ACC112 (cell line): ENCODE measurements around the gene CSNK2A1.

ENCODE experiments used
- H2AFZ ChIP-seq: fragments of 200-600 bp; sonication (generic); one replicate; pipeline ENCODE4 v1.6.0; 2017; ENCODE audit warnings: antibody characterized with exemption, low read length; ENCODE audit not compliant: unreplicated experiment
- H3K27ac ChIP-seq: fragments of 200-600 bp; sonication (generic); 2 replicates; pipeline ENCODE4 v1.5.1; 2014; ENCODE audit warnings: low read depth, mild to moderate bottlenecking, antibody characterized with exemption, low read length, moderate library complexity
- H3K27me3 ChIP-seq: fragments of 200-600 bp; sonication (generic); 2 replicates; pipeline ENCODE4 v1.6.1; 2014; ENCODE audit warnings: mild to moderate bottlenecking, antibody characterized with exemption, low read length, moderate library complexity, mixed read lengths; ENCODE audit not compliant: insufficient read depth
- H3K36me3 ChIP-seq: fragments of 200-600 bp; sonication (generic); 2 replicates; pipeline ENCODE4 v1.6.1; 2016; ENCODE audit warnings: mild to moderate bottlenecking, antibody characterized with exemption, low read length, moderate library complexity, mixed read lengths; ENCODE audit not compliant: insufficient read depth
- H3K4me1 ChIP-seq: fragments of 200-600 bp; sonication (generic); one replicate; pipeline ENCODE4 v1.6.1; 2016; ENCODE audit warnings: low read length, mixed read lengths; ENCODE audit not compliant: insufficient read depth, unreplicated experiment, control insufficient read depth
- H3K4me3 ChIP-seq: fragments of 200-600 bp; sonication (generic); 2 replicates; pipeline ENCODE4 v1.5.1; 2014; ENCODE audit warnings: mild to moderate bottlenecking, low read depth, low read length
- H3K79me2 ChIP-seq: fragments of 200-600 bp; sonication (generic); one replicate; pipeline ENCODE4 v1.6.0; 2016; ENCODE audit warnings: low read length; ENCODE audit not compliant: control insufficient read depth, unreplicated experiment, insufficient read depth

The CSNK2A1 gene

GRCh38 chr20:532530-532929 is 11.1 kb downstream of the CSNK2A1 start:
- no peak overlapping the region for H3K27ac ChIP-seq

GRCh38 chr20:531608-532007 is 12.0 kb downstream of the CSNK2A1 start:
- H3K79me2 ChIP-seq, result peaks cover 96% of the 10 kb centered on the region
- peaks cover 34% of the 10 kb centered on the region for H3K4me1 ChIP-seq
- H3K27me3 ChIP-seq, result no peaks in the 10 kb centered on the region
- no peak overlapping the region for H3K4me3 ChIP-seq
- no peak overlapping the region for H3K27ac ChIP-seq
- peaks cover 16% of the 10 kb centered on the region for H3K36me3 ChIP-seq
- no peak overlapping the region for H2AFZ ChIP-seq

More at GRCh38 chr20:532530-532929, 11.1 kb downstream of the CSNK2A1 start:
- Histone ChIP-seq H3K79me2 (peaks cover 96% of the 10 kb centered on the region), H3K36me3 (peaks cover 6% of the 10 kb centered on the region), H2AFZ (no peak overlapping the region), H3K4me3 (no peak overlapping the region), H3K27me3 (no peaks in the 10 kb centered on the region), H3K4me1 (peaks cover 39% of the 10 kb centered on the region)

DNA sequence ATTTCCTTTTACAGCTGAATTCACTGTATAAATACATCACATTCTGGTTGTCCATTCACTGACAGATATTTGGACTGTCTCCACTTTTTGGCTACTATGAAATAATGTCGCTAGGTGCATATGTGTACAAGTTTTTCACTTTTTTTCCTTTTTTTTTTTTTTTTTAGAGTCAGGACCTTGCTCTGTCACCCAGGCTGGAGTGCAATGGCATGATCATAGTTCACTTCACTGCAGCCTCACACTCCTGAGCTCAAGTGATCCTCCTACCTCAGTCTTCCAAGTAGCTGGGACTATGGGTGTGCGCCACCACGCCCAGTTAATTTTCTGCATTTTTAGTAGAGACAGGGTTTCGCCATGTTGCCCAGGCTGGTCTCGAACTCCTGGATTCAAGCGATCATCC is 13.3 kb downstream of the CSNK2A1 start:
- Histone ChIP-seq H3K4me1 (peaks cover 23% of the 10 kb centered on the region), H3K79me2 (peaks cover 92% of the 10 kb centered on the region), H3K27ac (peak overlapping the region; percentile 51; the same call in 1 of the 2 replicates), H3K36me3 (peaks cover 23% of the 10 kb centered on the region), H3K4me3 (no peak overlapping the region), H2AFZ (no peak overlapping the region), H3K27me3 (no peaks in the 10 kb centered on the region)

DNA sequence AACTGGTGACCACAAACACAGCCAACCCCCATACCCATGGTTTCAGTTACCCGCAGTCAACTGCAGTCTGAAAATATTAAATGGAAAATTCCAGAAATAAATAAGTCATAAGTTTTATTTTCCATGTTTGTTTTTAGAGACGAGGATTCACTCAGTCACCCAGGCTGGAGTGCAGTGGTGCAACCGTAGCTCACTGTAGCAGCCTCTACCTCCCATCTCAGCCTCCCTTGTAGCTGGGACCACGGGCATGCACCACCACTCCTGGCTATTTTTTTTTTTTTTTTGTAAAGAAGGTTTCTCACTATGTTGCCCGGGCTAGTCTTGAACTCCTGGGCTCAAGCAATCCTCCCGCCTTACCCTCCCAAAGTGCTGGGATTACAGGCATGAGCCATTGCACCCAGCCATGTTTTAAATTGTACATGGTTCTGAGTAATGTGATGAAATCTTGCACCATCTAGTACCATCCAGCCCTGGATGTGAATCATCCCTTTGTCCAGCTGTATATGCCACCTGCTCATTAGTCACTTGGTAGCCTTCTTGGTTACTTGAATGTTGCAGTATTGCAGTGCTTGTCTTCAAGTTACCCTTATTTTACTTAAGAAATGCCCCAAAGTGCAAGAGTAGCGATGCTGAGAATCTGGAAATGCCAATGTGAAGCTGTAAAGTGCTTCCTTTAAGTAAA is 14.5 kb downstream of the CSNK2A1 start:
- H3K27ac ChIP-seq, result peak overlapping the region; percentile 51
- no peaks in the 10 kb centered on the region for H3K27me3 ChIP-seq
- peaks cover 88% of the 10 kb centered on the region for H3K79me2 ChIP-seq
- no peak overlapping the region for H3K4me3 ChIP-seq
- H3K36me3 ChIP-seq, result peaks cover 28% of the 10 kb centered on the region
- H2AFZ ChIP-seq, result no peak overlapping the region
- H3K4me1 ChIP-seq, result peaks cover 19% of the 10 kb centered on the region

DNA sequence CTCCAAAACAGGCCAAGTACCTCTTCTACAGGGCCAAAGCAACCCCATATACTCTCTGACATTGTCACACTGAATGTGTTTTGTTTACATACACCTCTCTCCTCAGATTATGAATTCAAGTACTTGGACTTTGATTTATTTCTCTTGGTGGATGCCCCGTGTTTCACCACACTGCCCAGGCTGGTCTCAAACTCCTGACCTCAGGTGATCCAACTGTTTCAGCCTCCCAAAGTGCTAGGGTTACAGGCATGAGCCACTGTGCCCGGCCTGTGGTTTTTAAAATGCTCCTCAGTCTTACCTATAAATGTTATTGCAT is 16.1 kb downstream of the CSNK2A1 start:
- Histone ChIP-seq H2AFZ (no peak overlapping the region), H3K4me1 (peaks cover 15% of the 10 kb centered on the region), H3K79me2 (peaks cover 86% of the 10 kb centered on the region), H3K27ac (no peak overlapping the region), H3K27me3 (no peaks in the 10 kb centered on the region), H3K4me3 (no peak overlapping the region), H3K36me3 (peaks cover 37% of the 10 kb centered on the region)

- Histone ChIP-seq H2AFZ (no peak overlapping the region), H3K79me2 (peaks cover 80% of the 10 kb centered on the region), H3K27me3 (no peaks in the 10 kb centered on the region), H3K27ac (no peak overlapping the region), H3K36me3 (peaks cover 51% of the 10 kb centered on the region), H3K4me3 (no peak overlapping the region), H3K4me1 (no peaks in the 10 kb centered on the region)
These were observed 21.7 kb downstream of the CSNK2A1 start for GRCh38 chr20:521860-522259.

DNA sequence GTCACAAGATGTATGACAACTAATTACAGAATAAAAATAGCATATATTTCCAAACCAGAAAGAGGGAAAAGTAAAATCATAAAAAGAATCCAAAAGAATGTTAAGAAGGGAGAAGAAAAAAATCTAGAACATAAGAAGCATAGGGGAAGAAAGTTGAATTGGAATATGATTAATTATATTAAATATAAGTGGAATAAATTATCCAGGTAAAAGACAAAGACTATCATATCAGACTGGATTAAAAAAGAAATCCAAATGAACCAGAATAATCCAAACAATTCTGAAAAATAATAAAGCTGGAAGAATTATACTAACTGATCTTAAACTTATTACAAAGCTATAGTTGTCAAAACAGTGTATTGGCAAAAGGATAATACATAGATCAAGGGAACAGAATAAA is 23.6 kb downstream of the CSNK2A1 start:
- H3K36me3 ChIP-seq, result peaks cover 41% of the 10 kb centered on the region
- no peaks in the 10 kb centered on the region for H3K4me1 ChIP-seq
- H3K79me2 ChIP-seq, result peaks cover 86% of the 10 kb centered on the region
- no peaks in the 10 kb centered on the region for H3K27me3 ChIP-seq
- H3K27ac ChIP-seq, result no peak overlapping the region
- H2AFZ ChIP-seq, result no peak overlapping the region
- H3K4me3 ChIP-seq, result no peak overlapping the region

- Histone ChIP-seq H2AFZ (no peak overlapping the region), H3K27ac (no peak overlapping the region), H3K4me1 (no peaks in the 10 kb centered on the region), H3K36me3 (peaks cover 25% of the 10 kb centered on the region), H3K4me3 (no peak overlapping the region), H3K27me3 (no peaks in the 10 kb centered on the region), H3K79me2 (peaks cover 91% of the 10 kb centered on the region)
These were observed 26.4 kb downstream of the CSNK2A1 start for GRCh38 chr20:517221-517620.

- Histone ChIP-seq H3K36me3 (peaks cover 20% of the 10 kb centered on the region), H3K27me3 (no peaks in the 10 kb centered on the region)
These were observed 26.8 kb downstream of the CSNK2A1 start for GRCh38 chr20:516799-517198.

GRCh38 chr20:515696-516095 is 27.9 kb downstream of the CSNK2A1 start:
- Histone ChIP-seq H3K36me3 (peaks cover 10% of the 10 kb centered on the region), H3K4me1 (no peaks in the 10 kb centered on the region), H3K79me2 (peaks cover 91% of the 10 kb centered on the region), H3K27me3 (no peaks in the 10 kb centered on the region), H3K4me3 (no peak overlapping the region), H2AFZ (no peak overlapping the region), H3K27ac (no peak overlapping the region)

More at GRCh38 chr20:516799-517198, 26.8 kb downstream of the CSNK2A1 start:
- Histone ChIP-seq H3K4me3 (no peak overlapping the region), H3K27ac (no peak overlapping the region), H3K79me2 (peaks cover 91% of the 10 kb centered on the region), H3K4me1 (no peaks in the 10 kb centered on the region), H2AFZ (no peak overlapping the region)

- peaks cover 13% of the 10 kb centered on the region for H3K4me1 ChIP-seq
- H2AFZ ChIP-seq, result no peak overlapping the region
- no peak overlapping the region for H3K27ac ChIP-seq
- H3K79me2 ChIP-seq, result peaks cover 95% of the 10 kb centered on the region
- no peak overlapping the region for H3K4me3 ChIP-seq
- H3K36me3 ChIP-seq, result no peaks in the 10 kb centered on the region
- H3K27me3 ChIP-seq, result no peaks in the 10 kb centered on the region
These were observed 30.2 kb downstream of the CSNK2A1 start for GRCh38 chr20:513429-513828.
